HG03469 (cell line): ENCODE measurements around the gene TYSND1.
"Not testable (repeated sequence)": the region's sequence is repeated elsewhere in the genome, so short reads cannot be mapped to it uniquely, and the experiment has no call there.

Experiments used
- ATAC-seq: cut with Tn5 transposase; IDR thresholded peaks from one replicate; pipeline ENCODE4 v1.9.1; 2021; ENCODE audit warnings: mild to moderate bottlenecking, moderate library complexity, moderate number of reproducible peaks; ENCODE audit not compliant: unreplicated experiment

The TYSND1 gene

GRCh38 chr10:70166394-70166793 is 19.9 kb upstream of the TYSND1 start:
- ATAC-seq: no peak

- ATAC-seq: no peak
Observed at GRCh38 chr10:70164163-70164562, 17.7 kb upstream of the TYSND1 start.

- ATAC-seq: no peak
Observed at GRCh38 chr10:70163448-70163847, 16.9 kb upstream of the TYSND1 start.

GRCh38 chr10:70162892-70163201 is 16.3 kb upstream of the TYSND1 start:
- ATAC-seq: peak; percentile 57

- ATAC-seq: peak; percentile 12
Observed at GRCh38 chr10:70162151-70162891, 15.8 kb upstream of the TYSND1 start.

GRCh38 chr10:70160798-70161197 is 14.3 kb upstream of the TYSND1 start:
- ATAC-seq: no peak

GRCh38 chr10:70159366-70159765 is 12.9 kb upstream of the TYSND1 start:
- not testable (repeated sequence) for ATAC-seq

- ATAC-seq: no peak
Observed at GRCh38 chr10:70158113-70158512, 11.6 kb upstream of the TYSND1 start.

- ATAC-seq: no peak
Observed at GRCh38 chr10:70155255-70155838, 8.8 kb upstream of the TYSND1 start.

- ATAC-seq: no peak
Observed at GRCh38 chr10:70148516-70148915, 2.0 kb upstream of the TYSND1 start.

- ATAC-seq: no peak
Observed at GRCh38 chr10:70147259-70147625, 742 bp upstream of the TYSND1 start.

GRCh38 chr10:70145666-70146488 is 623 bp downstream of the TYSND1 start:
- peak; percentile 27 for ATAC-seq

GRCh38 chr10:70145166-70145665 is 1.3 kb downstream of the TYSND1 start:
- ATAC-seq: no peak

- ATAC-seq: no peak
Observed at GRCh38 chr10:70144372-70145110, 2.0 kb downstream of the TYSND1 start.

GRCh38 chr10:70142555-70142954 is 3.9 kb downstream of the TYSND1 start:
- ATAC-seq: no peak

GRCh38 chr10:70140297-70140696 is 6.2 kb downstream of the TYSND1 start:
- no peak for ATAC-seq

- no peak for ATAC-seq
Observed at GRCh38 chr10:70139997-70140250, 6.6 kb downstream of the TYSND1 start.

GRCh38 chr10:70139151-70139996 is 7.1 kb downstream of the TYSND1 start:
- no peak for ATAC-seq

GRCh38 chr10:70137927-70138883 is 8.3 kb downstream of the TYSND1 start:
- ATAC-seq: no peak
